ENCODE data around the gene MAP2K5.

Gene MAP2K5

GRCh38 chr15:67723294-67724024 is 181.0 kb downstream of the MAP2K5 start:
- DNase-seq (ENCODE audit: low read depth in 2 of 2): no peak

GRCh38 chr15:67724691-67725375 is 182.3 kb downstream of the MAP2K5 start:
- DNase-seq (ENCODE audit: low read depth in 2 of 2): no peak

- DNase-seq (ENCODE audit: low read depth in 2 of 2): no peak
Observed at GRCh38 chr15:67730135-67730534, 187.6 kb downstream of the MAP2K5 start.

- no peak for DNase-seq (ENCODE audit: low read depth in 2 of 2)
Observed at GRCh38 chr15:67731112-67731721, 188.7 kb downstream of the MAP2K5 start.

GRCh38 chr15:67732164-67732563 is 189.7 kb downstream of the MAP2K5 start:
- no peak for DNase-seq (ENCODE audit: low read depth in 2 of 2)

GRCh38 chr15:67732671-67733374 is 190.3 kb downstream of the MAP2K5 start:
- DNase-seq (ENCODE audit: low read depth in 2 of 2): no peak

- no peak for DNase-seq (ENCODE audit: low read depth in 2 of 2)
Observed at GRCh38 chr15:67735896-67736295, 193.4 kb downstream of the MAP2K5 start.

- DNase-seq (ENCODE audit: low read depth in 2 of 2): no peak
Observed at GRCh38 chr15:67736810-67737209, 194.3 kb downstream of the MAP2K5 start.

GRCh38 chr15:67738056-67738455 is 195.6 kb downstream of the MAP2K5 start:
- no peak for DNase-seq (ENCODE audit: low read depth in 2 of 2)

- no peak for DNase-seq (ENCODE audit: low read depth in 2 of 2)
Observed at GRCh38 chr15:67740405-67740804, 197.9 kb downstream of the MAP2K5 start.

GRCh38 chr15:67741308-67741707 is 198.8 kb downstream of the MAP2K5 start:
- no peak for DNase-seq (ENCODE audit: low read depth in 2 of 2)

GRCh38 chr15:67743558-67743957 is 201.1 kb downstream of the MAP2K5 start:
- DNase-seq (ENCODE audit: low read depth in 2 of 2): no peak

GRCh38 chr15:67744331-67745072 is 202.0 kb downstream of the MAP2K5 start:
- no peak for DNase-seq (ENCODE audit: low read depth in 2 of 2)

- no peak for DNase-seq (ENCODE audit: low read depth in 2 of 2)
Observed at GRCh38 chr15:67745073-67746006, 202.8 kb downstream of the MAP2K5 start.

- no peak for DNase-seq (ENCODE audit: low read depth in 2 of 2)
Observed at GRCh38 chr15:67746022-67746421, 203.5 kb downstream of the MAP2K5 start.

GRCh38 chr15:67746450-67746849 is 203.9 kb downstream of the MAP2K5 start:
- DNase-seq (ENCODE audit: low read depth in 2 of 2): no peak

GRCh38 chr15:67747921-67748320 is 205.4 kb downstream of the MAP2K5 start:
- no peak for DNase-seq (ENCODE audit: low read depth in 2 of 2)

GRCh38 chr15:67750371-67750770 is 207.9 kb downstream of the MAP2K5 start:
- DNase-seq (ENCODE audit: low read depth in 2 of 2): no peak

- no peak for DNase-seq (ENCODE audit: low read depth in 2 of 2)
Observed at GRCh38 chr15:67753891-67754290, 211.4 kb downstream of the MAP2K5 start.

GRCh38 chr15:67755264-67755663 is 212.8 kb downstream of the MAP2K5 start:
- no peak for DNase-seq (ENCODE audit: low read depth in 2 of 2)

GRCh38 chr15:67755936-67756335 is 213.4 kb downstream of the MAP2K5 start:
- DNase-seq (ENCODE audit: low read depth in 2 of 2): no peak
